ENCODE data around the gene SLC39A11.
"Not testable (repeated sequence)": the region's sequence is repeated elsewhere in the genome, so short reads cannot be mapped to it uniquely, and the experiment has no call there.

Gene SLC39A11

DNA sequence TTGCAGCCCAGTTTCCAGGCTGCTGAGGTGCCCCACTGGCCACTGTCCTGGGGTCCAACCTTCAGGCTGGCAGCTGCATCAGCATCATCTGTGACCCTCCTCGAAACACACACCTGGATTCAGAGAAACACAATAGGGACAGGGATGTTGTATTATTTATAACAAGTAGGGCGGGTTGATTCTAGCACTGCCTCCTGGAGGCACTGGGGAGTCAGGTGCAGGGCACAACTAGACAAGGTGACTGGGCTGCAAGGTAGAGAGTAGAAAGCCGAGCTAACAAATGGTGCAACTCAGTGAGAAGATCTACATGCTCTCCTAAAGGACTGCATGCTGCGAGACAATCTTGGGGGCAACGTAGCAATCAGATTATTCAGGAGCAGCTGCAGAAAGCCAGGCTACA, 317.3 kb downstream of the SLC39A11 start:
- no peak for DNase-seq

- DNase-seq = no peak
These were observed 318.3 kb downstream of the SLC39A11 start for GRCh38 chr17:72774236-72774635.

GRCh38 chr17:72773225-72773624, 319.3 kb downstream of the SLC39A11 start:
- DNase-seq = not testable (repeated sequence)

DNA sequence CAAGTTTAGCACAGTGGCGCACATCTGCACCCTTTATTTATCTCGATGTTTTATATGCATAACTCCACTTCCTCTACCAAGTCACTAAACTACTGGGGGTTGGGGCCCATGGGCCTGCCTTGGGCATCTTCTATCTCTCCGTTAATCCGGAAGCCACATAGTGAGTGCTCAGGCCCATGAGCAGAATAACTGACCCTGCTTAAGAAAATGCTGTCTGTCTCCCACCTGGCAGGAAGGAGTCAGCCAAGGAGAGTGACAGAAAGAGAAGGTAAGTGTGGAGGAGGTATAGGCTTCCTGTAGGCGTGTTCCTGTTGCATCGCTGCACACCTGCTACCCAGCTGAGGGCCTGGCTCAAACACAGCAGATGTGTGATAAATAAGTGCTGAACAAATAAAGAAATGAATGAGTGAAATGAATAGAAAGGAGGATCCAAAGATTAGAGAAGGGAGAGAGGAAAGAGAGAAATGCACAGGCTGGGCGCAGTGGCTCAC, 320.1 kb downstream of the SLC39A11 start:
- DNase-seq = no peak

DNA sequence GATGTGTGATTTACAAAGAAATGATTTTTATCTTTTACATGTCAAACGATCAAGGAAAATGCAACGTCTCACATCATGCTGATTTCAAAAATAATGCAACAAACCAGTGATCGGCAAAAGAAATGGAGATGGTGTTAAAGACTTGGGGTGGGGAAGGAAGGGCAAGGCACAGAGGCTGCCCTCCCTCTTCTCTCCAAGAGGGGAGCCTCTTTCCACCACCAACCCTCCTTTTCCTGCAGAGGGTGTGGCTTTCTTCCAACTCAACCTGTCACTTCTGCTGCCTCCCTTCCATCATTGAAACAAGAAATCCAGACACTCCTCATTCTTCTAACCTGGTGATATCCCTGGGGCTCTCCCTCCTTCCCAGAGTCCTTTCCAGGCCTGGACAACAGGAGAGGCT, 320.8 kb downstream of the SLC39A11 start:
- DNase-seq = no peak

- no peak for DNase-seq
These were observed 325.6 kb downstream of the SLC39A11 start for GRCh38 chr17:72766761-72767356.

- DNase-seq = no peak
These were observed 326.9 kb downstream of the SLC39A11 start for GRCh38 chr17:72765368-72766153.

DNA sequence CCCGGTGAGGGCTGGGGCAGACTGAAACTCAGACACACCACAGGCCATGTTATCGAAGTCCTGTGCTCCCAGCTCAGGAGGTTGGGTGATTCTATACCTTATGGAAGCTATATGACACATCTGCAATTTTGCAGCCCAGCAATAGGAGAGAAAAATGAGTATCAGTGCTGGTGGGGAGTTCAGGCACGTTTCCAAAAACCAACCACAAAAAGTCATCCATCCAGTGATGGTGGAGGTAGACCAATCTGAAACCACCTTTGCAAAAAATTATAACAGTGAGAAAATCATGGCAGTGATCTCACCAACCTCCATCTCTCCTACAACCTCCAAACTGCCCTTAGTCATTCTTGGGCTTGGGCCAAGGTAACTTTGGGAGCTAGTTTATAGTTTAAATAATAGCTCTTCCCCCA, 327.9 kb downstream of the SLC39A11 start:
- no peak for DNase-seq

GRCh38 chr17:72763981-72764380, 328.5 kb downstream of the SLC39A11 start:
- no peak for DNase-seq

- not testable (repeated sequence) for DNase-seq
These were observed 330.5 kb downstream of the SLC39A11 start for GRCh38 chr17:72761893-72762575.

GRCh38 chr17:72761431-72761830, 331.1 kb downstream of the SLC39A11 start:
- no peak for DNase-seq

GRCh38 chr17:72760368-72760767, 332.1 kb downstream of the SLC39A11 start:
- no peak for DNase-seq

DNA sequence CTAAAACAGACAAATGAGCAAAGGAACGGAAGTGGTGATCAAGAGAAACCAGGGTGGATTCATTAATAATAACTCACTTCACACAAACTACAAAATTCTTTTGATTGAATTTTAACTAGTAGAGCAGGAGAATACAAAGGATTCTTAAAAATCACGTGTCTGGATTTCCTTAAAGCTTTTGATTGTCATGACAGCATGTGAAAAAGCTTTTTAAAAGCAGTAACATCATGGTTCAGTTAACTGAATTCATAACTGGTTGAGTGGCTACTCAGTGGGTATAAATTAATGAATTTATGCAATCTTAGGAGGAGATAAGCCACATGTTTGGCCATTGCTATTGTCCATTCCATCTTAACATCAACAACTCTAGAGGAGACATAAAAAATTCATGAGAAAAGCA, 333.2 kb downstream of the SLC39A11 start:
- DNase-seq = no peak

DNA sequence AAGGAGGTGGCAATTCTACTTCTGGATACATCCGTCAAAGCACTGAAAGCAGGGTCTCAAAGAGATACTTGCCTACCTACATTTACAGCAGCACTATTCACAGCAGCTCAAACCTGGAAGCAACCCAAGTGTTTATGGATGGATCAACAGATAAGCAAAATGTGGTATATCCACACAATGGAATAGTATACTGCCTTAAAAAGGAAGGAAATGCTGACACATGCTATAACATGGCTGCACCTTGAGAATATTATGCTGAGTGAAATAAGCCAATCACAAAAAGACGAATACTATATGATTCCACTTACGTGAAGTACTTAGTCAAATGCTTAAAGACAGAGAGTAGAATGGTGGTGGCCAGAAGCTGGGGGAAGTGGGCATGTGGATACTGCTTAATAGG, 336.2 kb downstream of the SLC39A11 start:
- DNase-seq = no peak

DNA sequence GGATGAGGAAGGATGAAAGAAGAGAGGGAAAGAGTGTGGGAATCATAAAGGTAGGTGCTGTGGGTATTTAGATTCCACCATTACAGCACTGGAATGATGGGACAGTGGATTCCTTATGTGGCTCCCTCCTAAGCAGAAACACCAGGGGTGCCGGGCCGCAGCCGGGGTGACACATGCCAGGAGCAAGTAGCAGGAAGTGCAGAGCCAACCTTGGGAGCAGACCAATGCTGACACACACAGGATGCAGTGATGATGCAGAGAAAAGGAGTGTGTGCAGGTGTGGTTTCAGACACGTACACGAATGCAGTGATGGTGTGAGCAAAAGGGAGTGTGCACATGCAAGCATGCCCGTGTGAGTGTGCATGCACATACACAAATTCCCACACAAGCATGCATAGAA, 338.0 kb downstream of the SLC39A11 start:
- no peak for DNase-seq

DNA sequence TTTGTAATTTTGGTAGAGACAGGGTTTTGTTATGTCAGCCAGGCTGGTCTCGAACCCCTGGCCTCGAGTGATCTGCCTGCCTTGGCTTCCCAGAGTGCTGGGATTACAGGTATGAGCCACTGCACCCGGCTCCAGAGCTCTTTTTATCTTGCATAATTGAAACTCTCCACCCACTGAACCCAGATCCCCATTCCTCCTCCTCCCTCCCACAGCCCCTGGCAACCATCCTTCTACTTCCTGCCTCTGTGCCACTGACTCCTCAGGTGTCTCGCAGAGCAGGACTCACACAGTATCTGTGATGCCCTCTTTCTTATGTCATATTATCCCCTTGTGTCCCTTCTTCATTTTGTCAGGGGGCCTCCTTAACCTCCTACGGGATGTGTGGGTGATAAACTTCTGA, 340.7 kb downstream of the SLC39A11 start:
- DNase-seq = no peak

GRCh38 chr17:72749119-72749572, 343.3 kb downstream of the SLC39A11 start:
- no peak for DNase-seq

- DNase-seq = no peak
These were observed 345.0 kb downstream of the SLC39A11 start for GRCh38 chr17:72747501-72747900.

DNA sequence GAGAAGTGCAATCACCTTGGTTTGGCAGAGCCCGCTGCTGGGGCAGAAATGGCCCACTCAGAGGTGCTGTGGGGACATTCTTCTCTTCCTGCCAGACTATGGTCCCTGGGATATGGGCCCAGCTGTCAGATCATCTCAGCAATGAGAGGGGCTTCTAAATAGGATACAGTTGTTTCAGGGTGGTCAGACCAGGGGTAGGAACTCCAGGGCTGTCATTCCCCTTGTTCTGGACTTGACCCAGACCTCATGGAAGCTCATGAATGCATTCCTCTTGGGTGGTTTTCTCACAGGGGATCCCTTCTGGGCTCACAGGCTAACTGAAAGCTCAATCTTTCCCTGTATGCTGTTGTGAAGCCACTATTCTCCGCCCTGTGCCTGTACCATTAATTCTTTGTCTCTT, 347.2 kb downstream of the SLC39A11 start:
- no peak for DNase-seq

DNA sequence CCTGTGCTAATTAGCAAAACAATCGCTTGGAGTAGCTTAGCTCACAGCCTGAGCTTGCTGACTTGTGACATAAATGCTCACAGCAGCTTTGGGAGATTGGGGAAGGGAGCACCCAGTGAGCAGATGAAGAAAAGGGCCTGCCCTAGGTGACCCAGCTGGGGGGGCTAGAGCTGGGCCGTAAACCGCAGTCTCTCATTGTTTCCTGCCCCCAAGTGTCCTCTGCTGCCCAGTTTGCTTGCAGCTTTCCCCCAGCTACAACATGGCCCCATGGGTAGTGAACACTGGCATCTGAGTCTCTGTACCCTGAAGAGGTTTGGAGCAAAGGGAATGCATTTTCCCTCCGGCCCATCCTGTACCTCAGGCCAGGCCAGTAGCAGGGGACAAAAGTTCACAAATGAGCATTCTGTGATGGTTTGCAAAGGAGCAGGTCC, 349.4 kb downstream of the SLC39A11 start:
- DNase-seq = no peak

DNA sequence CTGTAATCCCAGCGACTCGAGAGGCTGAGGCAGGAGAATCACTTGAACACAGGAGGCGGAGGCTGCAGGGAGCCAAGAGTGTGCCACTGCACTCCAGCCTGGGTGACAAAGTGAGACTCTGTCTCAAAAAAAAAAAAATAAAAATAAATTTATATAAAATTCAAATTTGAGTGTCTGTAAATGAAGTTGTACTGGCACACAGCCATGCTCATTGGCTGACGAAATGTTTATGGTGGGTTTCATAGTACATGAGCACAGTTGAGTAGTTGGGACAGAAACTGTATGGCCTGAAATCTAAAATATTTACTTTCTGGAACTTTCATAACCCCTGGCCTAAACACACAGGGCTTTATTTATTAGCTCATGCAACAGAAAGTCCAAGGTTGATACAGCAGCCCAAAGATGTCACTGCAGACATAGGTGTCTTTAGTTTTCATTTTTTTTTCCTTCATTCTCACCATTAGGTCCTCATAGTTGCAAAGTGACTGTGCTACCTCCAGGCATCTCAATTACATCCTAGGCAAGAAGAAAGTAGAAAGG, 355.3 kb downstream of the SLC39A11 start:
- DNase-seq = no peak

GRCh38 chr17:72735592-72735991, 356.9 kb downstream of the SLC39A11 start:
- no peak for DNase-seq

DNA sequence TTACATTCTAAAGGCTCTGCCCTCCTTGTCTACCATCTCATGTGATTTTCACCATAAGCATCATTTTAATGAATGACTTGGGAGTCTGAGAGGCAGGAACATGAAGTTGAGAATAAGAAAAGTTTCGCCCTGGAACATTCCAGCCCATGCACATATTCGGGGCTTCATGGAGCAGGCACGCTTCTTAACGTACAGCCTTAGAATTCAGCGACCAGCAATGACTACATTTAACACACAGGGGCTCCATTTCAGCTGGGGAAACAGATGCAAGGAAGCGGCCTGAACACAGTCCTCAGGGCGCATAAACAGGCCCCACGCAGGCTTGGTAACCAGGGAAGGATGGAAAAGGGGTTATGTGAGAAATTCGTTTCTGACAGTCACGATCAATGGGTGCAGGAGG, 357.4 kb downstream of the SLC39A11 start:
- DNase-seq = no peak

- DNase-seq = no peak
These were observed 357.9 kb downstream of the SLC39A11 start for GRCh38 chr17:72734613-72735012.

Data from stimulated activated CD4-positive, alpha-beta T cell treated with anti-CD3 and anti-CD28 coated beads, Interleukin-2, amount 100 ng/mL, for 24 hours (primary cell).